GM12875 (cell line): ENCODE data around the gene MOB1A.

ENCODE experiments used
- H3K4me3 ChIP-seq: one replicate; pipeline ENCODE4 v1.5.1; 2011; ENCODE audit warnings: low read depth, low read length, control low read depth
- CTCF ChIP-seq: IDR thresholded peaks from 2 replicates; pipeline ENCODE4 v1.5.1; 2011; ENCODE audit warnings: low read depth, mild to moderate bottlenecking, control low read depth, inconsistent platforms, low read length, moderate library complexity, borderline replicate concordance; ENCODE audit not compliant: insufficient read depth

Gene MOB1A

GRCh38 chr2:74119339-74119738 is 59.3 kb downstream of the MOB1A start:
- H3K4me3 ChIP-seq: no peak overlapping the region
- peak; percentile 25; the same call in 1 of the 2 replicates for TF ChIP-seq CTCF

GRCh38 chr2:74111380-74111779 is 67.3 kb downstream of the MOB1A start:
- TF ChIP-seq CTCF: no peak
- H3K4me3 ChIP-seq: no peak overlapping the region

GRCh38 chr2:74110537-74110936 is 68.1 kb downstream of the MOB1A start:
- H3K4me3 ChIP-seq: no peak overlapping the region
- TF ChIP-seq CTCF: no peak

GRCh38 chr2:74109551-74109950 is 69.1 kb downstream of the MOB1A start:
- no peak overlapping the region for H3K4me3 ChIP-seq

GRCh38 chr2:74107071-74107470 is 71.6 kb downstream of the MOB1A start:
- H3K4me3 ChIP-seq: no peak overlapping the region
- TF ChIP-seq CTCF: no peak

More at GRCh38 chr2:74109551-74109950, 69.1 kb downstream of the MOB1A start:
- no peak for TF ChIP-seq CTCF

GRCh38 chr2:74105413-74105812 is 73.3 kb downstream of the MOB1A start:
- TF ChIP-seq CTCF: no peak
- H3K4me3 ChIP-seq: no peak overlapping the region

GRCh38 chr2:74104839-74105238 is 73.8 kb downstream of the MOB1A start:
- H3K4me3 ChIP-seq: no peak overlapping the region
- no peak for TF ChIP-seq CTCF
